Measurements from ENCODE around the gene OS9. TPM values are rescaled to one million over a fixed set of nuclear protein-coding genes. Genes with fewer than 3 reads are reported as not detected.

OS9 gene
- total and polyA plus RNA-seq, 4 donors: 136 to 357 (median 216) TPM

DNA sequence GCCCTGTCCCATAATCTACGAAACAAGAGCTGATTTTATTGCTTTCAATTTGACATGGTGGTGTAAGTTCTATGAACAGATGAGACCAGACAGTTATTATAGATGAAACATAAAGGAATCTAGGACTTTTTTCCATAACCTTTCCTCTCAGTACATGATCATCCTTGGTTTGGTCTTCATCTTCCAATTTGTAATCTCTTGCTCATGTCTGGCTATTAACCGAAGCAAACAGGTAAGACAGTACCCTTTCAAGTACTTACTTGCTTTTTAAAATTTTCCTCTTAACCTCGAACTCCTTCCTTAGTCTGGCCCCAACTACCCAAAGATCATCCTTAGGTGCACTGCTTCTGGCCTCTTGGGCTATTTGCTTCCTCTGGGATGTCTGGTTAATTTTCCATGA, 52.1 kb downstream of the OS9 start (continued):
- TF ChIP-seq RXRA (IDR thresholded peaks at IDR 0.05): no peak
- TF ChIP-seq YY1 (IDR thresholded peaks at IDR 0.05): no peak
- TF ChIP-seq, protein P1, sequence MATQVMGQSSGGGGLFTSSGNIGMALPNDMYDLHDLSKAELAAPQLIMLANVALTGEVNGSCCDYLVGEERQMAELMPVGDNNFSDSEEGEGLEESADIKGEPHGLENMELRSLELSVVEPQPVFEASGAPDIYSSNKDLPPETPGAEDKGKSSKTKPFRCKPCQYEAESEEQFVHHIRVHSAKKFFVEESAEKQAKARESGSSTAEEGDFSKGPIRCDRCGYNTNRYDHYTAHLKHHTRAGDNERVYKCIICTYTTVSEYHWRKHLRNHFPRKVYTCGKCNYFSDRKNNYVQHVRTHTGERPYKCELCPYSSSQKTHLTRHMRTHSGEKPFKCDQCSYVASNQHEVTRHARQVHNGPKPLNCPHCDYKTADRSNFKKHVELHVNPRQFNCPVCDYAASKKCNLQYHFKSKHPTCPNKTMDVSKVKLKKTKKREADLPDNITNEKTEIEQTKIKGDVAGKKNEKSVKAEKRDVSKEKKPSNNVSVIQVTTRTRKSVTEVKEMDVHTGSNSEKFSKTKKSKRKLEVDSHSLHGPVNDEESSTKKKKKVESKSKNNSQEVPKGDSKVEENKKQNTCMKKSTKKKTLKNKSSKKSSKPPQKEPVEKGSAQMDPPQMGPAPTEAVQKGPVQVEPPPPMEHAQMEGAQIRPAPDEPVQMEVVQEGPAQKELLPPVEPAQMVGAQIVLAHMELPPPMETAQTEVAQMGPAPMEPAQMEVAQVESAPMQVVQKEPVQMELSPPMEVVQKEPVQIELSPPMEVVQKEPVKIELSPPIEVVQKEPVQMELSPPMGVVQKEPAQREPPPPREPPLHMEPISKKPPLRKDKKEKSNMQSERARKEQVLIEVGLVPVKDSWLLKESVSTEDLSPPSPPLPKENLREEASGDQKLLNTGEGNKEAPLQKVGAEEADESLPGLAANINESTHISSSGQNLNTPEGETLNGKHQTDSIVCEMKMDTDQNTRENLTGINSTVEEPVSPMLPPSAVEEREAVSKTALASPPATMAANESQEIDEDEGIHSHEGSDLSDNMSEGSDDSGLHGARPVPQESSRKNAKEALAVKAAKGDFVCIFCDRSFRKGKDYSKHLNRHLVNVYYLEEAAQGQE (IDR thresholded peaks at IDR 0.05): no peak

DNA sequence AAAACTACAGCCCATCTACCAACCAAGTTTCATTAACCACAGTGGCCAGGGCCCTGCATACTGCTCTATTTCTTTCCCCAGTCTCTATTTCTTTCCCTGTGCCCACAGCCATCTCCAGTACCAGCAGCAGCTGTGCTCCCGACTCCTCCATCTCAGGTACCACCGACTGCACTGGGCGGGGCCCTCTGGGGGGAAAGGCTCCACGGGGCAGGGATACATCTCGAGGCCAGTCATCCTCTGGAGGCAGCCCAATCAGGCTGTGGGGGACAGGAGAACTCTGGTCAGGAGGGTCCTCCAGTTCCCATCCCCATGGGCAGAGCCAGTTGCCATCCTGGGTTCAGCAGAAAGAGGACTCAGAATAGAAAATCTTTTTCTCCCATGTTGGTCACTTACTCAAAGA, 55.1 kb downstream of the OS9 start:
- 94% methylated on average over 5 of the region's 5 CpGs for WGBS
- H3K27me3 ChIP-seq (ENCODE audit: control insufficient read depth in 4 of 4, insufficient read depth in 4 of 4, low read length in 3 of 4): no peaks in the 10 kb centered on the region
- TF ChIP-seq FOXA1 (IDR thresholded peaks at IDR 0.05): no peak
- no peak for TF ChIP-seq RAD21 (IDR thresholded peaks at IDR 0.05)
- TF ChIP-seq HNF4G (IDR thresholded peaks at IDR 0.05): no peak
- no peak for TF ChIP-seq GABPA (IDR thresholded peaks at IDR 0.05 in 1 of 2, conservative IDR thresholded peaks at IDR 0.05 in 1 of 2)
- no peak for TF ChIP-seq JUND (IDR thresholded peaks at IDR 0.05)
- TF ChIP-seq, protein P2, sequence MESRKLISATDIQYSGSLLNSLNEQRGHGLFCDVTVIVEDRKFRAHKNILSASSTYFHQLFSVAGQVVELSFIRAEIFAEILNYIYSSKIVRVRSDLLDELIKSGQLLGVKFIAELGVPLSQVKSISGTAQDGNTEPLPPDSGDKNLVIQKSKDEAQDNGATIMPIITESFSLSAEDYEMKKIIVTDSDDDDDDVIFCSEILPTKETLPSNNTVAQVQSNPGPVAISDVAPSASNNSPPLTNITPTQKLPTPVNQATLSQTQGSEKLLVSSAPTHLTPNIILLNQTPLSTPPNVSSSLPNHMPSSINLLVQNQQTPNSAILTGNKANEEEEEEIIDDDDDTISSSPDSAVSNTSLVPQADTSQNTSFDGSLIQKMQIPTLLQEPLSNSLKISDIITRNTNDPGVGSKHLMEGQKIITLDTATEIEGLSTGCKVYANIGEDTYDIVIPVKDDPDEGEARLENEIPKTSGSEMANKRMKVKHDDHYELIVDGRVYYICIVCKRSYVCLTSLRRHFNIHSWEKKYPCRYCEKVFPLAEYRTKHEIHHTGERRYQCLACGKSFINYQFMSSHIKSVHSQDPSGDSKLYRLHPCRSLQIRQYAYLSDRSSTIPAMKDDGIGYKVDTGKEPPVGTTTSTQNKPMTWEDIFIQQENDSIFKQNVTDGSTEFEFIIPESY (IDR thresholded peaks at IDR 0.05): no peak
- TF ChIP-seq TAF1 (conservative IDR thresholded peaks at IDR 0.05): no peak
- TF ChIP-seq SP1 (IDR thresholded peaks at IDR 0.05): no peak
- TF ChIP-seq NR2F2 (IDR thresholded peaks at IDR 0.05): no peak
- TF ChIP-seq RXRA (IDR thresholded peaks at IDR 0.05): no peak
- TF ChIP-seq, protein P3, sequence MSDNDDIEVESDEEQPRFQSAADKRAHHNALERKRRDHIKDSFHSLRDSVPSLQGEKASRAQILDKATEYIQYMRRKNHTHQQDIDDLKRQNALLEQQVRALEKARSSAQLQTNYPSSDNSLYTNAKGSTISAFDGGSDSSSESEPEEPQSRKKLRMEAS (IDR thresholded peaks at IDR 0.05): no peak
- TF ChIP-seq, protein P4, sequence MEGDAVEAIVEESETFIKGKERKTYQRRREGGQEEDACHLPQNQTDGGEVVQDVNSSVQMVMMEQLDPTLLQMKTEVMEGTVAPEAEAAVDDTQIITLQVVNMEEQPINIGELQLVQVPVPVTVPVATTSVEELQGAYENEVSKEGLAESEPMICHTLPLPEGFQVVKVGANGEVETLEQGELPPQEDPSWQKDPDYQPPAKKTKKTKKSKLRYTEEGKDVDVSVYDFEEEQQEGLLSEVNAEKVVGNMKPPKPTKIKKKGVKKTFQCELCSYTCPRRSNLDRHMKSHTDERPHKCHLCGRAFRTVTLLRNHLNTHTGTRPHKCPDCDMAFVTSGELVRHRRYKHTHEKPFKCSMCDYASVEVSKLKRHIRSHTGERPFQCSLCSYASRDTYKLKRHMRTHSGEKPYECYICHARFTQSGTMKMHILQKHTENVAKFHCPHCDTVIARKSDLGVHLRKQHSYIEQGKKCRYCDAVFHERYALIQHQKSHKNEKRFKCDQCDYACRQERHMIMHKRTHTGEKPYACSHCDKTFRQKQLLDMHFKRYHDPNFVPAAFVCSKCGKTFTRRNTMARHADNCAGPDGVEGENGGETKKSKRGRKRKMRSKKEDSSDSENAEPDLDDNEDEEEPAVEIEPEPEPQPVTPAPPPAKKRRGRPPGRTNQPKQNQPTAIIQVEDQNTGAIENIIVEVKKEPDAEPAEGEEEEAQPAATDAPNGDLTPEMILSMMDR (IDR thresholded peaks at IDR 0.05; ENCODE audit: low read depth, low read length, missing input control): no peak
- TF ChIP-seq, protein P1 (IDR thresholded peaks at IDR 0.05): no peak
- TF ChIP-seq, protein P5, sequence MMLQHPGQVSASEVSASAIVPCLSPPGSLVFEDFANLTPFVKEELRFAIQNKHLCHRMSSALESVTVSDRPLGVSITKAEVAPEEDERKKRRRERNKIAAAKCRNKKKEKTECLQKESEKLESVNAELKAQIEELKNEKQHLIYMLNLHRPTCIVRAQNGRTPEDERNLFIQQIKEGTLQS (IDR thresholded peaks at IDR 0.05): no peak
- TF ChIP-seq YY1 (IDR thresholded peaks at IDR 0.05): no peak
- no peak for TF ChIP-seq HNF4A (conservative IDR thresholded peaks at IDR 0.05)
- no peak for TF ChIP-seq FOXA2 (IDR thresholded peaks at IDR 0.05)
- TF ChIP-seq EGR1 (IDR thresholded peaks at IDR 0.05; ENCODE audit: low read depth in 2 of 2): no peak
- no peaks in the 10 kb centered on the region for H3K9me3 ChIP-seq (ENCODE audit: control insufficient read depth in 4 of 4, low read length in 3 of 4)
- peaks cover 4 to 22% (median 15%) of the 10 kb centered on the region in 4 donors for H3K36me3 ChIP-seq (ENCODE audit: control insufficient read depth in 4 of 4, insufficient read depth in 3 of 4, low read depth in 1 of 4, low read length in 3 of 4)
- H3K4me3 ChIP-seq (ENCODE audit: low read depth in 1 of 3, low read length in 3 of 3): no peak overlapping the region
- no peak overlapping the region for H3K9ac ChIP-seq (ENCODE audit: low read depth in 1 of 2, low read length in 2 of 2)
- peaks cover 11 to 30% (median 20%) of the 10 kb centered on the region in 4 donors for H3K4me1 ChIP-seq (ENCODE audit: control insufficient read depth in 4 of 4, insufficient read depth in 4 of 4, low read length in 3 of 4)
- no peak overlapping the region for H3K27ac ChIP-seq (ENCODE audit: low read depth in 1 of 2, low read length in 2 of 2)
- no peak for DNase-seq (ENCODE audit: low spot score)
